Progenitor cell of endocrine pancreas (in vitro differentiated cells): ENCODE measurements around the gene CNKSR3. TPM values are rescaled to one million over a fixed set of nuclear protein-coding genes. Genes with fewer than 3 reads are reported as not detected.
A peak's percentile ranks its signal among the peaks of the same experiment; 100 is the strongest.

ENCODE experiments used
- DNase-seq: peaks from one replicate; pipeline ENCODE4 v3.0.0; 2021; ENCODE audit warnings: low spot score; ENCODE audit not compliant: unreplicated experiment
- H3K27ac Mint-ChIP-seq: 2 replicates; pipeline ENCODE4 v1.8.0; 2021; ENCODE audit warnings: mild to moderate bottlenecking, moderate library complexity, mixed read lengths
- H3K27me3 Mint-ChIP-seq: 2 replicates; pipeline ENCODE4 v1.8.0; 2021; ENCODE audit warnings: mixed read lengths
- H3K36me3 Mint-ChIP-seq: 2 replicates; pipeline ENCODE4 v1.8.0; 2022; ENCODE audit warnings: mixed read lengths; ENCODE audit not compliant: insufficient read depth
- H3K4me1 Mint-ChIP-seq: 2 replicates; pipeline ENCODE4 v1.8.0; 2021; ENCODE audit warnings: low read depth, mixed read lengths
- H3K4me3 Mint-ChIP-seq: 2 replicates; pipeline ENCODE4 v1.8.0; 2021; ENCODE audit warnings: low read depth, mild to moderate bottlenecking, moderate library complexity, mixed read lengths
- H3K9me3 Mint-ChIP-seq: 2 replicates; pipeline ENCODE4 v1.8.0; 2021; ENCODE audit warnings: low read depth, mixed read lengths
- total RNA-seq: library from RNA; stranded (reverse); gene quantifications from 2 replicates; pipeline ENCODE4 v1.2.1, GENCODE V29; 2021
- TF ChIP-seq, protein P1 (sequence below): fragments of 200-600 bp; sonication (generic); IDR thresholded peaks from one replicate; pipeline ENCODE4 v1.5.0; 2021; ENCODE audit warnings: antibody characterized with exemption, mild to moderate bottlenecking; ENCODE audit not compliant: unreplicated experiment

Gene CNKSR3
- total RNA-seq, 1 donor from 2014 or later, result 20.3 TPM

DNA sequence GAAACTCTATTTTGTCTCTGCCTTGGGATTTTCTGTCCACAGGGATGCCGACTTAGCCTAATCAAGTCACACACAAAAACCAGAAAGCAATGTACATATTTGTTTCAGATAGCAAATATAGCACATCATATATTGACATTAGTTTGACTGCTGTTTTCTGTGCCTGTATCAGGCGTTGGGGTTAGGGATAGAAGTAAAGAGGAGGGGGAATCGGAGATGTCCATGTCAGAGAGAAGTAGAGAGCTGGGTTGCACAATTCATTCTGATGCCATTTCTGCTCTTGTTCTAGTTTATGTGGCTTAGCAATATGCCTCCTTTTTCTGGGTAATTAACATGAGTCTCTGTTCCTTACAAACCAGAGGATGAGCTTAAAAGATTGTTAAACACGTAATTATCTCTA lies 139.2 kb downstream of the CNKSR3 start:
- TF ChIP-seq, protein P1, sequence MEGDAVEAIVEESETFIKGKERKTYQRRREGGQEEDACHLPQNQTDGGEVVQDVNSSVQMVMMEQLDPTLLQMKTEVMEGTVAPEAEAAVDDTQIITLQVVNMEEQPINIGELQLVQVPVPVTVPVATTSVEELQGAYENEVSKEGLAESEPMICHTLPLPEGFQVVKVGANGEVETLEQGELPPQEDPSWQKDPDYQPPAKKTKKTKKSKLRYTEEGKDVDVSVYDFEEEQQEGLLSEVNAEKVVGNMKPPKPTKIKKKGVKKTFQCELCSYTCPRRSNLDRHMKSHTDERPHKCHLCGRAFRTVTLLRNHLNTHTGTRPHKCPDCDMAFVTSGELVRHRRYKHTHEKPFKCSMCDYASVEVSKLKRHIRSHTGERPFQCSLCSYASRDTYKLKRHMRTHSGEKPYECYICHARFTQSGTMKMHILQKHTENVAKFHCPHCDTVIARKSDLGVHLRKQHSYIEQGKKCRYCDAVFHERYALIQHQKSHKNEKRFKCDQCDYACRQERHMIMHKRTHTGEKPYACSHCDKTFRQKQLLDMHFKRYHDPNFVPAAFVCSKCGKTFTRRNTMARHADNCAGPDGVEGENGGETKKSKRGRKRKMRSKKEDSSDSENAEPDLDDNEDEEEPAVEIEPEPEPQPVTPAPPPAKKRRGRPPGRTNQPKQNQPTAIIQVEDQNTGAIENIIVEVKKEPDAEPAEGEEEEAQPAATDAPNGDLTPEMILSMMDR, result no peak
- Mint-ChIP-seq H3K9me3 (no peaks in the 10 kb centered on the region), H3K4me1 (peaks cover 8% of the 10 kb centered on the region), H3K36me3 (no peaks in the 10 kb centered on the region), H3K27me3 (no peaks in the 10 kb centered on the region), H3K27ac (no peak overlapping the region), H3K4me3 (no peak overlapping the region)
- no peak for DNase-seq

DNA sequence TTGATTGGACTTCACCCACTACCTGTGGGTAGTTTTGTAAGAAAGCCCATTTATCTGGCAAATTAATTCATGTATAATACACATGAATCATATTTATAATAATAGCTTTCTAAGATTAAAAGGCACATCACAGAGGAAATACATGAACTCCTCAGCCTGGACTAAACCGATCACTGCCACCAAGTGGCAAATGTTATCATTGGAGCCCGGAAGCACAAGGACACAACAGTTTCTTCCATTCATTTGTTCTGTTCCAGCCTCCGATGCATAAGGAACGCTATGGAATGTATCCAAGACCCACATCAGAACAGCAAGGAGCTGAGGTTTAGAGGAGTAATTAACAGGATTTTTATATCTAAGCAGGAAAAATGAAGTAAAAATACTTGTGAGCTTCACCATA lies 139.9 kb downstream of the CNKSR3 start:
- no peak for DNase-seq
- Mint-ChIP-seq H3K4me1 (peaks cover 8% of the 10 kb centered on the region), H3K36me3 (no peaks in the 10 kb centered on the region), H3K27ac (no peak overlapping the region), H3K9me3 (peaks cover 2% of the 10 kb centered on the region), H3K27me3 (no peaks in the 10 kb centered on the region), H3K4me3 (no peak overlapping the region)
- TF ChIP-seq, protein P1, result peak; percentile 45

DNA sequence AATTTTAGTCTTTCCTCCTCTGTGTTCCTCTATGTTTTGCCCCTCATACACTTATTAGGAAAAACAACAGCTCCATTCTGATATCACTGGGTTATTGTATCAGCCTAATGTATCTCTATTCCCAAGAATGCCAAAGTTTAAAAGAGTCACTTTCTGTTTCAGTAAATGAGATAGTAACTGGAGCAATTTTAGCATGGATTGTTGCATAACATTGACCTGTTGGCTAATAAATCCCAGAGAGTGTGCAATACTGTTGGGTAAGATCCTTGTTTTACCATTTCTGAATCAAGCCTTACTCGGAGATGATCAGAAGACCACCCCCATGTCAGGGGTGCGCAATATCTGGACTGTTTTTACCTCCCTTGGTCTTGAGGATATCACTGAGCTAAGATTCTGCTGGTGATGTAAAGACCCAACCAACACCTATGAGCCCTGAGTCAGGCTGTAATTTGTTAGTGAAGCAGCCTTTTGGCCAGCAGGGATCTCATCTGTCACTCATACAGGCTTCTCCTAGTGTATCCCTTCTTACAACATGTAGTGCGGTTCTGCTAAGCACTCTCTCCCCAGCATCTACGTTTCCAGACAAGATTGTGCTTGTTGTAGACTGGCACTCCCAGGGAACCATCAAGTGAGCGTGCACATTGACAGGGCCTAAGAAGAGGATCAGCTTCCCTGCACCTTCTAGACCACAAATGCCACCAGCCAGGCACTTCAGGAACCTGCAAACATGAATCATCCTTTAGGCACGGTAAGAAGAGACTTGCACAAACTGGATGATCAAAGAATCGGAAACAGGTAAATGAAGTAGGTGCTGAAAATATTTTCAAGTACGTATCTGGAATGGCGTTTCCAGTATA lies 142.4 kb downstream of the CNKSR3 start:
- Mint-ChIP-seq H3K27ac (no peak overlapping the region), H3K9me3 (peaks cover 3% of the 10 kb centered on the region), H3K4me1 (peaks cover 8% of the 10 kb centered on the region), H3K4me3 (no peak overlapping the region), H3K27me3 (no peaks in the 10 kb centered on the region), H3K36me3 (no peaks in the 10 kb centered on the region)
- TF ChIP-seq, protein P1, result no peak
- DNase-seq, result no peak

DNA sequence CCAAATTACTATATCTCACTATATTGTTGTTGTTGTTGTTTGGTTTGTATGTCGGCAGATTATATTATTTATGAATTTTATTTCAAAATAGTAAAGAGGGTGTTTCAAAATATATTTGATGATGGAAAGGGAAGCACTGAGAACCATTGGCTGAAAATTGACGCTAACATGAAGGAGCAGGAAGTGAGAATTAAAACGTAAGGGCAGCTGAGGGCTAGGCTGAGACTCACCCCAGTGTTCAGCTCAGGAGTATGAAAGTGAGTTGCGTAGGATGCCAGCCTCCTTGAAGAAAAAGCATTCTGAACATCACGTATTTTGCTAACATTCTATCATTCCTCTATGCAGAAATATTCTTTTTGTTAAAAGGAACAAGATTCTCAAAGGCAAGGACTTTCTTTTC lies 143.1 kb downstream of the CNKSR3 start:
- no peak for DNase-seq
- Mint-ChIP-seq H3K4me1 (peaks cover 8% of the 10 kb centered on the region), H3K4me3 (no peak overlapping the region), H3K27ac (no peak overlapping the region), H3K9me3 (peaks cover 3% of the 10 kb centered on the region), H3K27me3 (no peaks in the 10 kb centered on the region), H3K36me3 (no peaks in the 10 kb centered on the region)
- TF ChIP-seq, protein P1, result no peak

DNA sequence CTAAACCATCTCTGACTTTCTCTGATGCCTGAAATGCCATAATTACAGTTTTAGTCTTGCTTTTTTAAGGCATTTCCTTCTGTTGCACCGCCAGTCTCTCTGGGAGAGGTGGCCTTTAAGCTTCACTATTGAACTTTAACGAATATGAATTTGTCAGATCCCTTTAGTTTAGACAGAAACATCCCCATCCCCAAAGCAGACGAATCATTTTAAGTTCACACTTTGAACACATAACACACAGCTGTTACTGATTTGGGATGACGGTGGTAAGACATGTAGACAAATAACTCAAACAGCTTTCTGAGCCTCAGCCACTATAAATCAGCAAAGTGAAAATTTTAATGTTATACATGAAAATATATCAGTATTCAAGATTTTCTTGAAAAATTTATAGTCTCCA lies 146.7 kb downstream of the CNKSR3 start:
- DNase-seq, result no peak
- TF ChIP-seq, protein P1, result no peak
- Mint-ChIP-seq H3K27ac (no peak overlapping the region), H3K4me3 (no peak overlapping the region), H3K36me3 (no peaks in the 10 kb centered on the region), H3K27me3 (no peaks in the 10 kb centered on the region), H3K4me1 (no peaks in the 10 kb centered on the region), H3K9me3 (peaks cover 3% of the 10 kb centered on the region)
